Dendritic cell treated with granulocyte-macrophage colony-stimulating factor and Interleukin-4, amounts not matched to agents 40 ng/mL and 50 ng/mL, for 4 days (primary cell): ENCODE measurements around the gene PNLIPRP2.

Source experiments
- H3K27ac Mint-ChIP-seq: one replicate; pipeline ENCODE4 v1.8.0; 2022; ENCODE audit warnings: mild to moderate bottlenecking, mixed read lengths
- H3K27me3 Mint-ChIP-seq: one replicate; pipeline ENCODE4 v1.8.0; 2022; ENCODE audit warnings: mild to moderate bottlenecking, mixed read lengths
- H3K36me3 Mint-ChIP-seq: one replicate; pipeline ENCODE4 v1.8.0; 2022; ENCODE audit warnings: low read depth, mixed read lengths
- H3K4me1 Mint-ChIP-seq: one replicate; pipeline ENCODE4 v1.8.0; 2022; ENCODE audit warnings: low read depth, mixed read lengths
- H3K4me3 Mint-ChIP-seq: one replicate; pipeline ENCODE4 v1.8.0; 2022; ENCODE audit warnings: mild to moderate bottlenecking, moderate library complexity, mixed read lengths
- H3K9me3 Mint-ChIP-seq: one replicate; pipeline ENCODE4 v1.8.0; 2022; ENCODE audit warnings: mixed read lengths
- intact Hi-C: fragments of 100-400 bp; cut with micrococcal nuclease; formaldehyde crosslinking; loops from one replicate; pipeline ENCODE4 v1.15.0; 2022

The PNLIPRP2 gene

DNA sequence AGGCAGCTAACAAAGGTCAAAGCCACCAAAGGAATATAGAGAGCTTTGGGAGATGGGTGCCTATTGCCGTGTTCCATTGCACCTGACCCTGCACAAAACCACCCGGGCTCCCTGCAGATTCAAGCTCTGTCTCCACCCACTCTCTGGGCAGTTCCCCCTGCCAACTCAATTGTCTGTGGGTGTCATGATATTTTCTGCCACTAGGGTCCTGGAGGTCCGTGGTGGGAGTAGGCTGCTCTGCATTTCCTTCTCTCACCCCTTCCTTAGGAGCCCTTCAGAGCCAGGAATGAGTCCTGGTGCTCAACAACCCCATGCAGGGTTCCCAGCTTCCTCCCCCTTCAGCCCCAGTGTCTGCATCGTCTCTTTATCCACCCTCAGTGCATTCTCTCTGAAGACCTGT is 34.1 kb downstream of the PNLIPRP2 start:
- Mint-ChIP-seq H3K4me1 (no peaks in the 10 kb centered on the region), H3K27ac (no peak overlapping the region), H3K9me3 (no peaks in the 10 kb centered on the region), H3K27me3 (peaks cover 4% of the 10 kb centered on the region), H3K36me3 (no peaks in the 10 kb centered on the region), H3K4me3 (no peak overlapping the region)
- intact Hi-C loops = no loop called here

GRCh38 chr10:116655568-116655967 is 34.8 kb downstream of the PNLIPRP2 start:
- H3K27ac Mint-ChIP-seq = no peak overlapping the region
- no peaks in the 10 kb centered on the region for H3K36me3 Mint-ChIP-seq
- H3K27me3 Mint-ChIP-seq = peaks cover 4% of the 10 kb centered on the region
- H3K4me1 Mint-ChIP-seq = no peaks in the 10 kb centered on the region
- no peak overlapping the region for H3K4me3 Mint-ChIP-seq
- H3K9me3 Mint-ChIP-seq = no peaks in the 10 kb centered on the region
- intact Hi-C loops = no loop called here

DNA sequence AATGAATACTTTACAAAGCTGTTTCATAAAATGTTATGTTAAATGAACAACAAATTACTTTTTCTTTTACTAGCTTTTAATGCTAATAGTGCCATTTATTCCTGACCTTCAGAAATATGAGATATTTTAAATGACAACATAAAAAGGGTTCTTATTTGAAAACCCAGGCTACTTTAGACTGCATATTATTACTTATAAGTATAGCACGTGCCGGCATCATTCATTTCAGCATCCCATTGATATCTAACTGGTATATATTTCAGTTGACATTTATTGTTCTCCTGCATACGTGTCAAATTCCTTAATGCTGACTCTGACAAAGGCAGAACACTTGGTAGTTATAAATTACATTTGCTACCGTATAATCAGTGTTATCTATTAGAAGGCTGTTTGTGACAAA is 35.3 kb downstream of the PNLIPRP2 start:
- H3K27ac Mint-ChIP-seq = no peak overlapping the region
- H3K4me1 Mint-ChIP-seq = no peaks in the 10 kb centered on the region
- peaks cover 4% of the 10 kb centered on the region for H3K27me3 Mint-ChIP-seq
- no peaks in the 10 kb centered on the region for H3K36me3 Mint-ChIP-seq
- intact Hi-C loops = no loop called here
- H3K4me3 Mint-ChIP-seq = no peak overlapping the region
- no peaks in the 10 kb centered on the region for H3K9me3 Mint-ChIP-seq

DNA sequence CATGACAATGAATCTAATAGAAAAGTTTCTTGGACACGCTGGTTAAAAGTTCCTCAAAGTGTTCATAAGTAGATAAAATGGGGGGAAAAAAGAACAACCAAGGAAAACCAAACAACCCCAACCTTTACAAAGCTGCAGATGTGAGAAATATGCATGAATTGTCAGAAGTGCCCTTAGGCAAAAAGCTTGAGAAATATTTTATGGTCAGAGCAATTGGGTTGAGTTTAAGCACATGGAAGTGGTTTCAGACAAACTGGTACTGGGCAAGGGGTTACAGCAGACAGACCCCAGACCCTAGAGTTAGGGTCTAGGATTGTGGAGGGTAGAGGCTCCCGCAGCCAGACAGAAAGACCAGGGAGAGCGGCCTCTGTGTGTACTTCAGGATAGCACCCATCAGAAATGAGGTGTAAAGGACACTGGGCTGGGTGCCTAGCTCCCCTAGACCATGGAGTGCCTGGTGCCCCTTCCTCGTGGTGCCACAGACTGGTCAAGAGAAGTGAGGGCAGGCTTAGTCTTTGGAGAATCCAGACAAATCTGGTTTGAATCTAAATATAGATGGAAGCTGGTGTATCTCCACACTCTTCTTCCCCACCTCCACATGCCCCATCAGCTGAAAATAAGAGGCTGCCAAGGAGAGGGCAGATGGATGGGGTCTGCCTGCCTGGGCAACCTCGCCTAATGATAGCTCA is 37.3 kb downstream of the PNLIPRP2 start:
- intact Hi-C loops = no loop called here
- Mint-ChIP-seq H3K36me3 (no peaks in the 10 kb centered on the region), H3K27me3 (peaks cover 2% of the 10 kb centered on the region), H3K9me3 (no peaks in the 10 kb centered on the region), H3K27ac (no peak overlapping the region), H3K4me3 (no peak overlapping the region), H3K4me1 (no peaks in the 10 kb centered on the region)

DNA sequence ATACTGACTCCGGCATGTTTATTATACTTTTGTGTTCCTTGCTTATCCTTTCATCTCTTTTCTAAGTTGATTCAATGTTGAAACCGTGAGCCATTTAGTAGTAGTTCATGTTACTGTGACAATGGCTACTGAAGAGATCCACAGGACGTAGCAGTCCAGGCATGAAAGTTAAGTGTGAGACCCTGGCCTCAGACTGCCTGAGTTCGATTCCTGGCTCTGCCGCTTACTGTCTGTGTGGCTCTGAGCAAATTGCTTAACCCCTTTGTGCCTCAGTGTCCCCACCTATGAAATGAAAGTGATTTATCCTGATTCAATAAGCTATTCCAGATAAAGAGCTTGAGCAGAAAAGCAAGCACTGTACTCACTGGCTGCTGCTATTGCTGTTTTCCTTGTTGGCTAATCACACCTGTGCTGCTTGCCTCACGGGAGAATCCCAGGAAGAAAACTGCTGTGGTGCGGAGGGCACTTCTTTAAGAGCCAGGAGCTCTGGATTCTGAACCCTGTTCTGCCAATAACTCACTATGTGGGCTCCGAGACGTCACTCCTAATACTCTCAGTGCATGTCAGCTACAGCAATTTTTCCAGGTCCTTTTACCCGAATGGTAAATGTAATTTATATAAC is 38.4 kb downstream of the PNLIPRP2 start:
- Mint-ChIP-seq H3K9me3 (no peaks in the 10 kb centered on the region), H3K27ac (no peak overlapping the region), H3K36me3 (no peaks in the 10 kb centered on the region), H3K4me1 (no peaks in the 10 kb centered on the region), H3K27me3 (peaks cover 2% of the 10 kb centered on the region), H3K4me3 (no peak overlapping the region)
- intact Hi-C loops = no loop called here

DNA sequence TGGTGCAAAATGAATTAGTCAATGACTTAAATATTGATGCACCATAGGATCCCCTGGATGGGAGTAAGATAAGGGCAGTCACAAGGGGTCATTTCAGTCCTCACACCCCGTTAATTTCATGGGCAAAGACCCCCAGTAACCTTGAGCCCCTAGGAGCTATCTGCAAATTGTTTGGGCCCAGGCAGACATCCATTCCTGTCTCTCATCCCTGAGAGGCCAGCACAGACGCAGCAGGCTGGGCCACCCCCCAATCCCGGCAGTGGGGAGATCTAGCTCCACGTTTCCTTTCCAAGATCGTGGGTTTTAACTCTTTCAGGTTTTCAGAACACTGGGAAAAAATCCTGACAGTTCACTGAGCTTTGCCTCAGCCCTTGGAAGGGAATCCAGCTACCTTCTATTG is 40.1 kb downstream of the PNLIPRP2 start:
- no peaks in the 10 kb centered on the region for H3K36me3 Mint-ChIP-seq
- no peak overlapping the region for H3K4me3 Mint-ChIP-seq
- H3K4me1 Mint-ChIP-seq = no peaks in the 10 kb centered on the region
- no peaks in the 10 kb centered on the region for H3K9me3 Mint-ChIP-seq
- peaks cover 2% of the 10 kb centered on the region for H3K27me3 Mint-ChIP-seq
- no peak overlapping the region for H3K27ac Mint-ChIP-seq
- intact Hi-C loops = no loop called here

DNA sequence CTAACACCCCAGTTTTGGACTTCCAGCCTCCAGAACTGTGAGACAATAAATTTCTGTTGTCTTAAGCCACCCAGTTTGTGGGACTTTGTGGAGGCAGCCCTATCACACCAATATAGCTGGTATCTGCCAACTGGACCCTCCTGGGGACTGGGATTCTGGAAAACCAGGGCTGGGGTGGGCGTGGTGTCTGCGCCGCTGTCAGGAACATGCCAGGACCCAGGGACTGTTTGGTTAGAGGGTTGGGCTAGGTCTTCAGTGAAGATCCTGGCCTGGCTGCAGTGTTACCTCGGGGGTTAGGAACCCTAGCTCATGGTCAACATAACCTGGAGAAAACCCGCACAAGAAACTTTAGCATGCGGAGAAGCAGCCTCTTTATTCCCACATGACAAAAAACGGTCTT is 42.6 kb downstream of the PNLIPRP2 start:
- Mint-ChIP-seq H3K4me3 (no peak overlapping the region), H3K36me3 (no peaks in the 10 kb centered on the region), H3K27ac (no peak overlapping the region), H3K9me3 (no peaks in the 10 kb centered on the region), H3K4me1 (no peaks in the 10 kb centered on the region), H3K27me3 (peaks cover 2% of the 10 kb centered on the region)
- intact Hi-C loops = no loop called here

DNA sequence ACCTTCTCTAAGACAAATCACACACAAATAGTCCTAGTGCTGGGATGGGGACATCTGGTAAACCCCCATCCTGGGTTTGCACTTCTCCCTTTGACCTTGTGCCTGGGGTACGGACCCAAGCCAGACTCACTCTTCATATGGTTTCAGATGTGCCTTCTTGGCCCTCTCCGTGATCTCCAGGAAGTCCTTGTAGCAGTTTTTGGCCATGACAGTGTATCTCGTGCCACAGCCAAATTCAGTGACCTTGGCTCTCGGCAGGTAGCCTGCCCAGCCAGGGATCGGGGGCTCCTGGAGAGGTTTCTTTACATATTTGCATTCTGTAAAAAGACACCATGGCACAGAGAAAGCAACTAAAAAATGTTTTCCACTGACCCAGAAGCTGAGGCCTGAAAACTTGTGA is 43.9 kb downstream of the PNLIPRP2 start:
- Mint-ChIP-seq H3K27me3 (peaks cover 10% of the 10 kb centered on the region), H3K9me3 (no peaks in the 10 kb centered on the region), H3K36me3 (no peaks in the 10 kb centered on the region), H3K4me1 (no peaks in the 10 kb centered on the region), H3K27ac (no peak overlapping the region), H3K4me3 (no peak overlapping the region)
- intact Hi-C loops = no loop called here

DNA sequence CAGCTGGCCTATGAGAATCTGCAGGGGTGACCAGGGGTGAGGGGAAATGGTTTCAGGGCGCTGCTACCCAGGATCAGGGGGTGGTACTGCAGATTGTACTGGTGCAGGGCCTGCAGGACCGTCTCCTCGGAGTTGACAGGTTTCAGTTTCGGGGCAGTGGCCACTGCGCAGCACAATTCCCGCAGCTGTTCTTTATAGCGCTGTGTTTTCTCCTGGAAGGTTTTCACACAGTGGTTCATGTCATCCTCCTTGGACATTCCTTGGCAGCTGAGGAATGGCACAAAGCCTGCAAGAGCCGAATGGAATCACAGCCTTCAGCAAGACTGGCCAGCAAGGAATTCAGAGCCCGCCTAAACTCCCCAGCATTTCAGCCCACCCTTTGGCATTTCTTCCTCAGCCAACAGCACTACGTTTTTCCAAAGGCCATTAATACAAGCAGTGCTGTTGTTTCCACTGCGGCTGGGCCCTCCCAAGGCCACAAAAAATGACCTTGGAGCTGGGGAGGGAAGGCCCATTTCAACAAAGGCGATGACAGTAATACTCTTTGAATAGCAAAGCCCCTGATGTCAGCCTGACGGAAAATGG is 44.9 kb downstream of the PNLIPRP2 start:
- Mint-ChIP-seq H3K4me1 (no peaks in the 10 kb centered on the region), H3K27me3 (peaks cover 15% of the 10 kb centered on the region), H3K9me3 (no peaks in the 10 kb centered on the region), H3K27ac (no peak overlapping the region), H3K4me3 (no peak overlapping the region), H3K36me3 (no peaks in the 10 kb centered on the region)
- intact Hi-C loops = no loop called here

DNA sequence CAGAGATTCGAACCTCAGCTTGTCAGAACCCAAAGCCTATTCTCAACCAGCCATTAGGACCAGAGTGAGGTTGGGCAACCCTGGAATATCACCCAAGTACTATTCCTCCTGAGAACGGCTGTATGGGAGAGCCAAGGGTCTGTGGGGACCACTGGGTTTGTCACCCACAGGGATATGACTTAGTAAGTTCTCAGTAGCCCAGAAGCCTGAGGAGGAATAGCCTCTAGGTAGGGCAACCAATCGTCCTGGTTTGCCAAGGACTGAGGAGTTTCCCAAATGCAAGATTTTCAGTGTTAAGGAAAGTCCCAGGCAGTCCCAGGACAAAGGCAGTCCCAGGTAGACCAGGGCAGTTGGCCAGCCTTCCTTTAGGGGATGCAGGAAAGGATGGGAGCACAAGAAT is 46.7 kb downstream of the PNLIPRP2 start:
- H3K4me3 Mint-ChIP-seq = no peak overlapping the region
- H3K27ac Mint-ChIP-seq = no peak overlapping the region
- no peaks in the 10 kb centered on the region for H3K4me1 Mint-ChIP-seq
- H3K9me3 Mint-ChIP-seq = no peaks in the 10 kb centered on the region
- no peaks in the 10 kb centered on the region for H3K36me3 Mint-ChIP-seq
- intact Hi-C loops = no loop called here
- peaks cover 23% of the 10 kb centered on the region for H3K27me3 Mint-ChIP-seq

- H3K27ac Mint-ChIP-seq = no peak overlapping the region
- no peaks in the 10 kb centered on the region for H3K36me3 Mint-ChIP-seq
- intact Hi-C loops = no loop called here
- H3K9me3 Mint-ChIP-seq = no peaks in the 10 kb centered on the region
- H3K27me3 Mint-ChIP-seq = peaks cover 23% of the 10 kb centered on the region
- H3K4me1 Mint-ChIP-seq = no peaks in the 10 kb centered on the region
- no peak overlapping the region for H3K4me3 Mint-ChIP-seq
Measured at GRCh38 chr10:116668018-116668417, 47.3 kb downstream of the PNLIPRP2 start.

DNA sequence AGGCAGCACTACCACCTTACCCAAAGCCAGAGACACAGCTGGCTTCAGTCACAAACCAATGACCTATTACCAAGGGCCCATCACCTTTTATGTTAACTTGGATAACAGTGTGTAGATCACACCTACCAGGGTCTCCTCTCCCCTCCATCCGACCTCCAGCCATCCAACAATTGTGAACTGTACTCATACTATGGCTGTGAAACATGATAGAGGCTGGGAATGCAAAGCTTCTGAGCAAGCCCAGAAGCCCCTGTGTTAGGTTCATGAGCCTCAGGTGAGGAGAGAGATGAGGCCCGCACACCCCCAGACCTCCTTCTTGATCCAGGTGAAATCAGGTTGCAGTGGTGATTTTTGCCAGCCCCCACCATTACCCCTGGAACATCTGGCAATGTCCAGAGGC is 47.7 kb downstream of the PNLIPRP2 start:
- no peaks in the 10 kb centered on the region for H3K36me3 Mint-ChIP-seq
- H3K4me1 Mint-ChIP-seq = no peaks in the 10 kb centered on the region
- H3K27ac Mint-ChIP-seq = no peak overlapping the region
- intact Hi-C loops = no loop called here
- no peak overlapping the region for H3K4me3 Mint-ChIP-seq
- peaks cover 23% of the 10 kb centered on the region for H3K27me3 Mint-ChIP-seq
- H3K9me3 Mint-ChIP-seq = no peaks in the 10 kb centered on the region

GRCh38 chr10:116669080-116669479 is 48.3 kb downstream of the PNLIPRP2 start:
- no peaks in the 10 kb centered on the region for H3K36me3 Mint-ChIP-seq
- no peaks in the 10 kb centered on the region for H3K9me3 Mint-ChIP-seq
- intact Hi-C loops = no loop called here
- no peak overlapping the region for H3K4me3 Mint-ChIP-seq
- peaks cover 23% of the 10 kb centered on the region for H3K27me3 Mint-ChIP-seq
- H3K27ac Mint-ChIP-seq = no peak overlapping the region
- no peaks in the 10 kb centered on the region for H3K4me1 Mint-ChIP-seq

DNA sequence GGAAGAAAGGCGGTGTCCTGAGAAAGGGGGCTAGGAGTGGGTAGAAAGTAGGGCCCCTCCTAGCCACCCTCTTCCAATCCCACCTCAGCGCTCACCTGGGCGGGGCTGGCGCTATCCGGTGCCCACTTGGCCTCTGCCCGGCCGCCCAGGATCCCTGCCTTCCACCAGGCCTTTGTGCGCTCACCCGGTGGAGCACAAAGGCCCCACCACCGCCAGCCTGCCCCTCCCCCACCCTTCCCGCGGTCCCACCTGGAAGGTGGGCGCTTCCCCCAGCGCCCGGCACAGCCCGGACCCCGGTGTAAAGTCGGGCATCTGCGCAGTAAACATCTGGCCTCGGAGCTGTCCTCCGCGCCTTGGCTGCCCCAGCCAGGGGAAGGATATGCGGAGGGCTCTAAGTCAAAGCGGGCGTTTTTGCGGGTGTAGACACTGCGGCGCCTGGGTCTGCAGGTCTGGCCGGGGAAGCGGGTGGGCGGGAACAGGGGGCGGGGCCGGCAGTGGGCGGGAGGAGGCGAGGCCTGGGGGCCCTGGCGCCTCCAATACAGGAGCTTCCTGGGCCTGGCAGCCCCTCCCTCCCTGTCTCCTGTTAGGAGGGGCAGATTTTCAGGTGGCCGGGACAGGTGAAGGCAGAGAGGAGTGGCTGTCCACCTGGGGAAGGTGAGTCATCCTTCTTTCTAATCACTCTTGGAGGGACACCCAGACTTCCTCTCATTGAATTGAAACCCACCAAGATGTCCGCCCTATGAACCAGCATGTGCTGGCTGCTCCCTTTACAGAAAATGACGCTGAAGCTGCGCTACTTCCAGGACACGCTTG is 49.3 kb downstream of the PNLIPRP2 start:
- H3K4me3 Mint-ChIP-seq = no peak overlapping the region
- H3K36me3 Mint-ChIP-seq = no peaks in the 10 kb centered on the region
- no peak overlapping the region for H3K27ac Mint-ChIP-seq
- H3K9me3 Mint-ChIP-seq = no peaks in the 10 kb centered on the region
- H3K27me3 Mint-ChIP-seq = peaks cover 23% of the 10 kb centered on the region
- no peaks in the 10 kb centered on the region for H3K4me1 Mint-ChIP-seq
- intact Hi-C loops = no loop called here
